HEK293 (cell line): ENCODE results near the gene CRYBA1.

ENCODE experiments used
- CTCF ChIP-seq: fragments of 450-650 bp; formaldehyde crosslinking; IDR thresholded peaks from 2 replicates; pipeline ENCODE4 v1.5.1; 2016; ENCODE audit warnings: missing biosample characterization, missing genetic modification characterization
- SP2 ChIP-seq: fragments of 450-650 bp; formaldehyde crosslinking; IDR thresholded peaks from 2 replicates; pipeline ENCODE4 v1.5.1; 2016; ENCODE audit warnings: missing biosample characterization, missing genetic modification characterization
- TCF7L2 ChIP-seq: IDR thresholded peaks from 2 replicates; pipeline ENCODE4 v1.6.1; 2011; ENCODE audit warnings: low read depth, mild to moderate bottlenecking, inconsistent platforms, low read length, moderate library complexity, borderline replicate concordance
- ZBTB44 ChIP-seq: fragments of 450-650 bp; IDR thresholded peaks from 2 replicates; pipeline ENCODE4 v1.5.1; 2018; ENCODE audit warnings: missing biosample characterization, mild to moderate bottlenecking, missing genetic modification characterization
- ZSCAN16 ChIP-seq: fragments of 450-650 bp; formaldehyde crosslinking; IDR thresholded peaks from 2 replicates; pipeline ENCODE4 v1.5.1; 2016; ENCODE audit warnings: missing biosample characterization, missing genetic modification characterization

GRCh38 chr17:29209073-29209472, 37.6 kb upstream of the CRYBA1 start:
- TF ChIP-seq CTCF (tag by site-specific recombination) (no peak), ZSCAN16 (tag by site-specific recombination) (no peak), SP2 (tag by site-specific recombination) (no peak), TCF7L2 (no peak), ZBTB44 (tag by site-specific recombination) (no peak)
